Mucosa of rectum (tissue), 2 donors: ENCODE data around the gene AP4E1.

Experiments
- H3K27ac ChIP-seq, 2 donors: one replicate each; pipeline ENCODE4 v1.7.0; 2013; ENCODE audit warnings: inconsistent platforms in 2 of 2, low read depth in 2 of 2, low read length in 2 of 2
- H3K27me3 ChIP-seq, 2 donors: one replicate each; pipeline ENCODE4 v1.7.0; 2013; ENCODE audit warnings: low read length in 2 of 2; ENCODE audit not compliant: control insufficient read depth in 2 of 2, insufficient read depth in 2 of 2
- H3K36me3 ChIP-seq, 2 donors: one replicate each; pipeline ENCODE4 v1.7.0; 2013; ENCODE audit warnings: low read length in 2 of 2; ENCODE audit not compliant: control insufficient read depth in 2 of 2, insufficient read depth in 2 of 2
- H3K4me1 ChIP-seq, 2 donors: one replicate each; pipeline ENCODE4 v1.7.0; 2013; ENCODE audit warnings: low read length in 2 of 2, mild to moderate bottlenecking in 1 of 2; ENCODE audit not compliant: control insufficient read depth in 2 of 2, insufficient read depth in 2 of 2
- H3K4me3 ChIP-seq, 2 donors: one replicate each; pipeline ENCODE4 v1.7.0; 2013; ENCODE audit warnings: low read length in 2 of 2
- H3K9ac ChIP-seq, 2 donors: one replicate each; pipeline ENCODE4 v1.7.0; 2013; ENCODE audit warnings: low read length in 2 of 2, low read depth in 1 of 2, mild to moderate bottlenecking in 1 of 2
- H3K9me3 ChIP-seq, 2 donors: one replicate each; pipeline ENCODE4 v1.7.0; 2013; ENCODE audit warnings: low read length in 2 of 2; ENCODE audit not compliant: control insufficient read depth in 2 of 2
- donor health status: healthy.
- donor health status: Normal muscosa, but diverticular disease.

Gene AP4E1

DNA sequence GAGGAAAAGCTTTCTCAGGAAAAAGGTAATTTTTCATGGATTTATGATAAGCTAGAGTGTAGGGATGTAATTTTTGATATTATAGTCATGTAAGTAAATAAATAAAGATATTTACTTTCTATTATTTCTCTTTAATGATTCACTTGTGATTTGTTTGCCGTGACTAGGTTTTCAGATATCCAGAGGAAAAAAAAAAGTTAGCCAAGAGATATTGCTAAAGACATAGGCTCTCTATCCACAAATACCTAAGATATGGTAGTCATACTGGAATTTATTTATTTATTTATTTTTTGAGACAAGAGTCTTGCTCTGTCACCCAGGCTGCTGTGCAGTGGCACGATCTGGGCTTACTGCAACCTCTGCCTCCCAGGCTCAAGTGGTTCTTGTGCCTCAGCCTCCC is 59.9 kb downstream of the AP4E1 start:
- Histone ChIP-seq H3K27ac (no peak overlapping the region), H3K4me1 (no peaks in the 10 kb centered on the region), H3K27me3 (no peaks in the 10 kb centered on the region), H3K9me3 (peaks cover 0 to 3% of the 10 kb centered on the region in 2 donors), H3K36me3 (peaks cover 17 to 20% of the 10 kb centered on the region in 2 donors), H3K9ac (no peak overlapping the region), H3K4me3 (no peak overlapping the region)

- Histone ChIP-seq H3K4me3 (no peak overlapping the region), H3K4me1 (no peaks in the 10 kb centered on the region), H3K27ac (no peak overlapping the region), H3K27me3 (no peaks in the 10 kb centered on the region), H3K9me3 (no peaks in the 10 kb centered on the region), H3K9ac (no peak overlapping the region), H3K36me3 (peaks cover 15 to 22% of the 10 kb centered on the region in 2 donors)
Measured at GRCh38 chr15:50970524-50970923, 62.0 kb downstream of the AP4E1 start.

GRCh38 chr15:50971115-50971514 is 62.6 kb downstream of the AP4E1 start:
- Histone ChIP-seq H3K27ac (no peak overlapping the region), H3K27me3 (no peaks in the 10 kb centered on the region), H3K36me3 (peaks cover 15 to 22% of the 10 kb centered on the region in 2 donors), H3K9ac (no peak overlapping the region), H3K9me3 (no peaks in the 10 kb centered on the region), H3K4me3 (no peak overlapping the region), H3K4me1 (no peaks in the 10 kb centered on the region)

DNA sequence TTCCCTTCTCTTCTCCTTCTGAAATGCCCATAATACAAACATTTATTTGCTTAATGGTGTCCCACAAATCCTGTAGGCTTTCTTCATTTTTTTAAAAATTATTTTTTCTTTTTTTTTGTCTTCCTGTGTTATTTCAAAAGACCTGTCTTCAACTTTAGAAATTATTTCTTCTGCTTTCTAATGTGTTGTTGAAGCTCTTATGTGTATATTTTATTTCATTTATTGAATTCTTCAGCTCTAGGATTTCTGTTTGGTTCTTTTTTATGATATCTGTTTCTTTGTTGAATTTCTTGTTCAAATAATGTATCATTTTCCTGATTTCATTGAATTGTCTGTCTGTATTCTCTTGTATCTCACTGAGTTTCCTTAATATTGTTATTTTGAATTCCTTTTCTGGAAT is 63.1 kb downstream of the AP4E1 start:
- Histone ChIP-seq H3K9me3 (no peaks in the 10 kb centered on the region), H3K36me3 (peaks cover 15 to 22% of the 10 kb centered on the region in 2 donors), H3K27ac (no peak overlapping the region)

GRCh38 chr15:50973605-50974004 is 65.1 kb downstream of the AP4E1 start:
- Histone ChIP-seq H3K4me1 (no peaks in the 10 kb centered on the region), H3K9me3 (no peaks in the 10 kb centered on the region), H3K27ac (no peak overlapping the region), H3K36me3 (peaks cover 15 to 22% of the 10 kb centered on the region in 2 donors), H3K9ac (no peak overlapping the region), H3K4me3 (no peak overlapping the region), H3K27me3 (no peaks in the 10 kb centered on the region)

More for the DNA sequence above, 63.1 kb downstream of the AP4E1 start:
- H3K27me3 ChIP-seq: no peaks in the 10 kb centered on the region
- H3K4me1 ChIP-seq: no peaks in the 10 kb centered on the region
- H3K9ac ChIP-seq: no peak overlapping the region
- H3K4me3 ChIP-seq: no peak overlapping the region

DNA sequence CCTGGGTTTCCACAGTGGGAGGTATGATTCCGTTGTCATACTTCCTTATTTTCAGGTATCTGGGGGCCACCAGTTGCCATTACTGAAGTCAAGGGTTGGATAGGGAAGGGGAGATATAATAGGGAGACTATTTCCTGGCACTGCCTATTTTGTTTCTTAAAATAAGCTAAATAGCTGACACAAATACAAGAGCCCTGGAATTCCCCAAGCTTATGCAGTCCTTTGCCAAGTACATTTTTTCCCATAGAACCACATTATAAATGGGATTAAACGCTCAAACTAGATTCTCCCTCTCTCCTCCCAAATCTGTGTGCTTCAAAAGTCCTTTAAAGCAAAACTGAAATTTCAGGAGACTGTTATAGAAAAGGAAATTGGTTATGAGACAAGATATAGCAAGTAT is 68.7 kb downstream of the AP4E1 start:
- Histone ChIP-seq H3K9me3 (no peaks in the 10 kb centered on the region), H3K27me3 (no peaks in the 10 kb centered on the region), H3K4me3 (no peak overlapping the region), H3K4me1 (no peaks in the 10 kb centered on the region), H3K9ac (no peak overlapping the region), H3K36me3 (peaks cover 10 to 14% of the 10 kb centered on the region in 2 donors), H3K27ac (no peak overlapping the region)

DNA sequence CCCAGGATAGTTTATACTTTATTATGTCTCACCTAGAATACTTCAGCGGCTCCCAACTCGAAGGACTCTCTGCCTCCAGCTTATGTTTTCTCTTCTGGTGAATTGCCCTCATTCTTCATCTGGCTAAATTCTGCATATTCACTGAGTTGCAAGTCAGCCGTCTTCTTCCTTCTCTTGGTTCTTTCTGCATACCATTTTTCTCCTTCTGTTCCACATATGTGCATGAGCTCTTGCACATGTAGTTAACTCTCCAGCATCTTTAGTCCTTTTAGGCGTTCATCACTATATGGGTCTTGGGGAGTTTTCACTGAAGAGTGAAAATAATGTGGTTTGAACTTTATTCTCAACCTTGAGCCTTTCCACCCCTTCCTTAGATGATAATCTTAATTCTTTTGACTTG is 70.1 kb downstream of the AP4E1 start:
- Histone ChIP-seq H3K27me3 (no peaks in the 10 kb centered on the region), H3K4me1 (no peaks in the 10 kb centered on the region), H3K4me3 (no peak overlapping the region), H3K27ac (no peak overlapping the region), H3K9me3 (no peaks in the 10 kb centered on the region), H3K36me3 (peaks cover 7 to 8% of the 10 kb centered on the region in 2 donors), H3K9ac (no peak overlapping the region)

GRCh38 chr15:50979041-50979440 is 70.6 kb downstream of the AP4E1 start:
- peaks cover 7 to 8% of the 10 kb centered on the region in 2 donors for H3K36me3 ChIP-seq
- H3K27me3 ChIP-seq: no peaks in the 10 kb centered on the region
- H3K9me3 ChIP-seq: no peaks in the 10 kb centered on the region
- H3K4me3 ChIP-seq: no peak overlapping the region
- no peaks in the 10 kb centered on the region for H3K4me1 ChIP-seq
- H3K9ac ChIP-seq: no peak overlapping the region
- H3K27ac ChIP-seq: no peak overlapping the region

DNA sequence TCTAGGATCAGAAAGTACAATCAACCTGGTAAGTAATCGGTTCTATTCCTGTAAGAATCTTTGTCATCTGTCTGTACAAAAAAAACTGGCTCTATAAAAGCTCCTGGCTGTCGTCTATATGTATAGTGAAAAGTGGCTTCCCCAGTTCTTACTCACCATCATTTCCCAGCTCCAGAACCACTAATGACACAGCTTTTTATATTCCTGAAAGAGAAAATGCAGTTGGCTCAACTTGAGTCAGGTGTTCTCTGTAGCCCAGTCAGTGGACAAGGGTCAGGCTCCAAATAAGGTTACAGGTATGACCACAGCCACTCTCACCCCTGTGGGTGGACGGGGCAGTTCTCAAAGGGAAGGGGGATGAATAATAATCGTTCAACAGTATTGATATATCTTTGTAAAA is 85.1 kb downstream of the AP4E1 start:
- Histone ChIP-seq H3K36me3 (peaks cover 10 to 12% of the 10 kb centered on the region in 2 donors), H3K9ac (no peak overlapping the region), H3K4me3 (no peak overlapping the region), H3K9me3 (no peaks in the 10 kb centered on the region), H3K27me3 (no peaks in the 10 kb centered on the region), H3K4me1 (no peaks in the 10 kb centered on the region), H3K27ac (no peak overlapping the region)

DNA sequence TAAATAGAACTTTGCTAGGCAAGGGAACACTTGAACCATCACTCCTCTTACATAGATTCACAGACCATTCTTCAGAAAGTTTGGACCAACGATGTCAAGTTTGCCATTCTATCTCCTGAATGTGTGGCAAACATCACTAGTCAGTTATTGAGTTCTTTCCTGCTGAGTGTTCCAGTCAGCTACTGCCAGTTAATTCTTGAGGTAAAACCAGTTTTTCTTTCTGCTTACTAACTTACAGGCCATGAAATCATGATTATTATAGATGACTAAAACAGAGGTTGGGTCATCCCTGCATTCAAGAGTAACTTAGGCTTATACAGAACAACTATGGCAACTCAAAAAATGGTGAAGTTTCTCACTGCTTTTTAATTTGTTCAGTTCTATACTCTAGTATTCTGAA is 88.2 kb downstream of the AP4E1 start:
- Histone ChIP-seq H3K9me3 (no peaks in the 10 kb centered on the region), H3K4me3 (no peak overlapping the region), H3K9ac (no peak overlapping the region), H3K27me3 (no peaks in the 10 kb centered on the region), H3K36me3 (peaks cover 12 to 16% of the 10 kb centered on the region in 2 donors), H3K27ac (no peak overlapping the region), H3K4me1 (no peaks in the 10 kb centered on the region)
